Heart left ventricle (tissue), 16 donors: Measurements from ENCODE around the gene HOOK2. TPM values are rescaled to one million over a fixed set of nuclear protein-coding genes. Genes with fewer than 3 reads are reported as not detected.

Experiments
- ATAC-seq, 4 donors: fragments of 200-7000 bp; cut with Tn5 transposase; one replicate each; pipeline ENCODE4 v1.9.1; 2020 to 2022; ENCODE audit warnings: moderate library complexity in 4 of 4, mild to moderate bottlenecking in 3 of 4, moderate number of reproducible peaks in 1 of 4
- DNase-seq, 5 donors: peaks; one replicate each; pipeline ENCODE4 v3.0.0-alpha.2; 2020
- H3K27ac ChIP-seq, 12 donors: fragments of 200-600 bp; sonication (generic) in 4 of 12; one replicate each; pipeline versions ENCODE4 v1.5.0 to v1.8.0; 2016 to 2022; ENCODE audit warnings: mild to moderate bottlenecking in 2 of 12
- H3K27me3 ChIP-seq, 9 donors: fragments of 200-600 bp; sonication (generic) in 2 of 9; one replicate each; pipeline versions ENCODE4 v1.5.1 to v1.8.0; 2016 to 2022; ENCODE audit warnings: mild to moderate bottlenecking in 3 of 9
- H3K36me3 ChIP-seq, 9 donors: fragments of 200-600 bp; sonication (generic) in 2 of 9; one replicate each; pipeline versions ENCODE4 v1.5.0 to v1.8.0; 2018 to 2022; ENCODE audit warnings: mild to moderate bottlenecking in 2 of 9
- H3K4me1 ChIP-seq, 12 donors: fragments of 200-600 bp; sonication (generic) in 4 of 12; one replicate each; pipeline versions ENCODE4 v1.5.0 to v1.8.0; 2016 to 2022; ENCODE audit warnings: mild to moderate bottlenecking in 3 of 12
- H3K4me3 ChIP-seq, 12 donors: fragments of 200-600 bp; sonication (generic) in 4 of 12; one replicate each; pipeline versions ENCODE4 v1.5.0 to v1.8.0; 2017 to 2022; ENCODE audit warnings: mild to moderate bottlenecking in 9 of 12, moderate library complexity in 4 of 12
- H3K9me3 ChIP-seq, 12 donors: fragments of 200-600 bp; sonication (generic) in 4 of 12; one replicate each; pipeline versions ENCODE4 v1.5.0 to v1.8.0; 2016 to 2022; ENCODE audit warnings: mild to moderate bottlenecking in 1 of 12
- CTCF ChIP-seq, 12 donors: fragments of 200-600 bp; sonication (generic) in 4 of 12; IDR thresholded peaks; one replicate each; pipeline versions ENCODE4 v1.5.0 to v1.8.0; 2018 to 2022; ENCODE audit warnings: antibody characterized with exemption in 12 of 12, mild to moderate bottlenecking in 5 of 12
- POLR2A ChIP-seq, 2 donors: fragments of 450-650 bp; IDR thresholded peaks; one replicate each; pipeline ENCODE4 v1.6.1; 2017; ENCODE audit warnings: antibody characterized with exemption in 2 of 2, mild to moderate bottlenecking in 2 of 2, moderate library complexity in 2 of 2
- WGBS, 4 donors: extraction: QIAGEN DNeasy Blood & Tissue Kit in 2 of 4; methylation state at CpG; one replicate each; pipeline versions ENCODE4 v1.1.5 to v1.1.7; 2013 to 2018; 5-methylcytosine and 5-hydroxymethylcytosine counted together
- intact Hi-C, 10 donors: fragments of 100-400 bp; cut with DNase I; formaldehyde crosslinking; loops; one replicate each; pipeline versions ENCODE4 v1.11.1 to v1.14.2; 2022
- polyA plus RNA-seq, 2 donors: library from polyadenylated mRNA; stranded (reverse); fragments of 200-250 nt; gene quantifications; one replicate each; pipeline ENCODE4 v1.2.3, GENCODE V29; 2013
- total RNA-seq, 9 donors: library from RNA; depleted of rRNA in 2 of 9; stranded (reverse); fragments of >200 nt in 2 of 9; fragmentation: NEBNext Ultra II Directional in 3 of 9; extraction: Animal tissue kit (Norgen Biotek cat#: 25700) in 3 of 9; gene quantifications; one replicate each; pipeline versions ENCODE4 v1.1.0 to v1.2.4, GENCODE V29; 2016 to 2023
- donor health status: ischemic (EF 13 %, LVEDD 7.1; RV severe dilation, severe dysfunction).
- donor health status: healthy with polysubstance abuse.
- donor health status: DM: no; HTN: yes; CAD: no.
- donor health status: DM: no; HTN: no; CAD: no.
- donor health status: ischemic (EF 25% LVEDD 6.9; RV normal size, moderate dysfunction).
- donor health status: ischemic (EF 25% LVEDD 5.7; RV mildly dilated, moderate dysfunction).
- donor health status: healthy.
- donor health status: DM: yes; HTN: yes; CAD: no.
- donor health status: ischemic (EF 35%, LVEDD 5.7; RV mildly dilated, moderate dysfunction).
- donor health status: nonischemic (EF 11% LVEDD 7.7; RV severe dilation, severe dysfunction).
- donor health status: DM: yes; HTN: yes; CAD: no.
- donor health status: PGD.
- donor health status: ischemic (EF 29% LVEDD 5.4; RV normal size, mild dysfunction).
- donor health status: nonischemic (EF 23%, LVEDD 6.1; RV moderate dilation, normal function).

The HOOK2 gene
- total and polyA plus RNA-seq, 11 donors = 29.9 to 90.1 (median 62.6) TPM

GRCh38 chr19:12784871-12785430 is 9.6 kb upstream of the HOOK2 start:
- no peaks in the 10 kb centered on the region for H3K36me3 ChIP-seq
- no peak for ATAC-seq
- intact Hi-C loops = loop anchor here in 1 of 10 donors (10.0 kb wide), 1 partner anchor 370 kb away; the partner anchor contains the start of genes IER2 and STX10
- H3K9me3 ChIP-seq = no peaks in the 10 kb centered on the region
- H3K4me3 ChIP-seq = peak overlapping the region in 3 of 12 donors; percentile 18 to 58 (median 20)
- H3K27ac ChIP-seq = peak overlapping the region; percentile 74 to 100 (median 99)
- H3K27me3 ChIP-seq = no peaks in the 10 kb centered on the region
- TF ChIP-seq POLR2A (IDR thresholded peaks at IDR 0.05) (no peak), CTCF (IDR thresholded peaks at IDR 0.05) (no peak)
- H3K4me1 ChIP-seq = peaks cover 7 to 85% (median 65%) of the 10 kb centered on the region in 12 donors
- 63 to 76% (median 71%) methylated on average over 5 of the region's 5 CpGs for WGBS, 4 donors
- DNase-seq = no peak

- Histone ChIP-seq H3K4me1 (peaks cover 7 to 90% (median 66%) of the 10 kb centered on the region in 12 donors), H3K4me3 (peak overlapping the region in 3 of 12 donors; percentile 18 to 58 (median 20)), H3K27ac (peak overlapping the region; percentile 92 to 100 (median 99)), H3K36me3 (no peaks in the 10 kb centered on the region), H3K9me3 (no peaks in the 10 kb centered on the region), H3K27me3 (no peaks in the 10 kb centered on the region)
- ATAC-seq = no peak
- no peak for DNase-seq
- intact Hi-C loops = loop anchor here in 1 of 10 donors (10.0 kb wide), 1 partner anchor 370 kb away; the partner anchor contains the start of genes IER2 and STX10
- TF ChIP-seq CTCF (IDR thresholded peaks at IDR 0.05) (no peak), POLR2A (IDR thresholded peaks at IDR 0.05) (no peak)
- WGBS, 4 donors = 45 to 53% (median 49%) methylated on average over 10 of the region's 10 CpGs
These were observed 9.1 kb upstream of the HOOK2 start for GRCh38 chr19:12784394-12784870.

GRCh38 chr19:12783849-12784393 is 8.6 kb upstream of the HOOK2 start:
- H3K27me3 ChIP-seq = no peaks in the 10 kb centered on the region
- no peak for TF ChIP-seq CTCF (IDR thresholded peaks at IDR 0.05)
- no peak for TF ChIP-seq POLR2A (IDR thresholded peaks at IDR 0.05)
- no peaks in the 10 kb centered on the region for H3K36me3 ChIP-seq
- ATAC-seq (peak; percentile 5 to 46 (median 26)), DNase-seq (peak; percentile 79 to 88 (median 82))
- no peaks in the 10 kb centered on the region for H3K9me3 ChIP-seq
- peak overlapping the region in 8 of 12 donors; percentile 51 to 67 (median 56) for H3K4me3 ChIP-seq
- H3K27ac ChIP-seq = peak overlapping the region; percentile 92 to 100 (median 99)
- WGBS, 4 donors = 10 to 40% (median 22%) methylated on average over 5 to 19 of the region's 19 CpGs
- intact Hi-C loops = loop anchor here in 1 of 10 donors (10.0 kb wide), 1 partner anchor 371 kb away; the partner anchor contains the start of genes IER2 and STX10
- peaks cover 7 to 91% (median 66%) of the 10 kb centered on the region in 12 donors for H3K4me1 ChIP-seq

GRCh38 chr19:12783291-12783848 is 8.0 kb upstream of the HOOK2 start:
- Histone ChIP-seq H3K27ac (peak overlapping the region; percentile 92 to 100 (median 99)), H3K4me3 (peak overlapping the region in 11 of 12 donors; percentile 27 to 67 (median 55)), H3K4me1 (peaks cover 7 to 91% (median 66%) of the 10 kb centered on the region in 12 donors), H3K9me3 (no peaks in the 10 kb centered on the region), H3K36me3 (no peaks in the 10 kb centered on the region), H3K27me3 (no peaks in the 10 kb centered on the region)
- TF ChIP-seq CTCF (IDR thresholded peaks at IDR 0.05) (no peak), POLR2A (IDR thresholded peaks at IDR 0.05) (no peak)
- DNase-seq (no peak), ATAC-seq (no peak)
- WGBS, 4 donors = 18 to 42% (median 20%) methylated on average over 8 to 16 of the region's 16 CpGs
- intact Hi-C loops = loop anchor here in 1 of 10 donors (10.0 kb wide), 1 partner anchor 371 kb away; the partner anchor contains the start of genes IER2 and STX10
